NCI-H1436 (cell line): ENCODE measurements around the gene MED19.
"Not testable (repeated sequence)": the region's sequence is repeated elsewhere in the genome, so short reads cannot be mapped to it uniquely, and the experiment has no call there.

Experiments
- DNase-seq: peaks from one replicate; lab custom pipeline; 2025; lab: John Stamatoyannopoulos, UW

Gene MED19

GRCh38 chr11:57704932-57705331, 7.1 kb downstream of the MED19 start:
- no peak for DNase-seq

- DNase-seq: no peak
These were observed 8.7 kb downstream of the MED19 start for GRCh38 chr11:57703341-57703740.

- DNase-seq: no peak
These were observed 11.6 kb downstream of the MED19 start for GRCh38 chr11:57700425-57700824.

- DNase-seq: no peak
These were observed 12.2 kb downstream of the MED19 start for GRCh38 chr11:57699813-57700212.

- no peak for DNase-seq
These were observed 13.1 kb downstream of the MED19 start for GRCh38 chr11:57698843-57699365.

- DNase-seq: not testable (repeated sequence)
These were observed 21.5 kb downstream of the MED19 start for GRCh38 chr11:57690474-57690873.

GRCh38 chr11:57681168-57681567, 30.8 kb downstream of the MED19 start:
- no peak for DNase-seq

- DNase-seq: no peak
These were observed 31.5 kb downstream of the MED19 start for GRCh38 chr11:57680552-57680874.

- no peak for DNase-seq
These were observed 32.6 kb downstream of the MED19 start for GRCh38 chr11:57679396-57679795.

- DNase-seq: no peak
These were observed 36.7 kb downstream of the MED19 start for GRCh38 chr11:57675176-57675941.

GRCh38 chr11:57674251-57674650, 37.8 kb downstream of the MED19 start:
- no peak for DNase-seq

- DNase-seq: no peak
These were observed 43.6 kb downstream of the MED19 start for GRCh38 chr11:57668434-57668782.

GRCh38 chr11:57667736-57668433, 44.1 kb downstream of the MED19 start, which contains the start of gene ZDHHC5:
Gene ZDHHC5 (plus strand): TSS chr11:57668114. CDS start chr11:57673091, 4,977 bp downstream.
- DNase-seq: peak; percentile 97

GRCh38 chr11:57667117-57667735, 44.8 kb downstream of the MED19 start:
- DNase-seq: peak; percentile 94

GRCh38 chr11:57663975-57664374, 48.0 kb downstream of the MED19 start:
- DNase-seq: no peak

- DNase-seq: no peak
These were observed 49.1 kb downstream of the MED19 start for GRCh38 chr11:57662893-57663292.

- DNase-seq: no peak
These were observed 52.3 kb downstream of the MED19 start for GRCh38 chr11:57659669-57660068.

- DNase-seq: no peak
These were observed 54.0 kb downstream of the MED19 start for GRCh38 chr11:57658023-57658361.

- DNase-seq: peak; percentile 98
These were observed 54.6 kb downstream of the MED19 start, which contains the start of gene CLP1 for GRCh38 chr11:57657194-57658022. Gene CLP1 (plus strand): TSS chr11:57657762. CDS start chr11:57659477, 1,715 bp downstream.

GRCh38 chr11:57656885-57657193, 55.2 kb downstream of the MED19 start:
- DNase-seq: no peak
